NCI-H524 (cell line): ENCODE data around the gene FOLR2.
"Not testable (repeated sequence)": the region's sequence is repeated elsewhere in the genome, so short reads cannot be mapped to it uniquely, and the experiment has no call there.

Experiments
- DNase-seq, 2 experiments: peaks; one replicate each; lab custom pipeline; 2025; lab: John Stamatoyannopoulos, UW

The FOLR2 gene

GRCh38 chr11:72206794-72207193, 9.8 kb upstream of the FOLR2 start:
- not testable (repeated sequence) for DNase-seq

GRCh38 chr11:72208281-72208680, 8.3 kb upstream of the FOLR2 start:
- DNase-seq, result no peak

- DNase-seq, result no peak
Observed at GRCh38 chr11:72209101-72209500, 7.5 kb upstream of the FOLR2 start.

- DNase-seq, result no peak
Observed at GRCh38 chr11:72217841-72218240, 1.2 kb downstream of the FOLR2 start.

DNA sequence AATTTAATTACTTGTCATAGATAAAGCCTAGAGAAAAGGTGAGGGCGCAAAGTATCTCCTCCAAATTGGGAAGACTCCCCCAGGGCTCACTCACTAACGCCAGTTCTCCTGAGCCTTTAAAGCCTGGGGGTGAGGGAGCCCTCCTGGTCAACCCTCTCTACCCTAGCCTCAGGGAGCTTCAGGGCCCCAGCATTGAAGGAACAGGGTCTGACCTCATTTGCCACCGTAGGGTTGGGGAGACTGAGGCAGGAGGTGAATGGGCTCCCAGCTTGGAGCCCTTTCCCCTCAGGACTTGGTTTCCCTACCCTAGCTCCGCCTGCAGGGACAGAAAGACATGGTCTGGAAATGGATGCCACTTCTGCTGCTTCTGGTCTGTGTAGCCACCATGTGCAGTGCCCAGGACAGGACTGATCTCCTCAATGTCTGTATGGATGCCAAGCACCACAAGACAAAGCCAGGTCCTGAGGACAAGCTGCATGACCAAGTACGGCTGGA, 1.7 kb downstream of the FOLR2 start:
- no peak for DNase-seq

- DNase-seq, result no peak
Observed at GRCh38 chr11:72220696-72221363, 4.2 kb downstream of the FOLR2 start.

GRCh38 chr11:72221386-72222075, 4.9 kb downstream of the FOLR2 start:
- no peak for DNase-seq

- no peak for DNase-seq
Observed at GRCh38 chr11:72222106-72222891, 5.7 kb downstream of the FOLR2 start.

DNA sequence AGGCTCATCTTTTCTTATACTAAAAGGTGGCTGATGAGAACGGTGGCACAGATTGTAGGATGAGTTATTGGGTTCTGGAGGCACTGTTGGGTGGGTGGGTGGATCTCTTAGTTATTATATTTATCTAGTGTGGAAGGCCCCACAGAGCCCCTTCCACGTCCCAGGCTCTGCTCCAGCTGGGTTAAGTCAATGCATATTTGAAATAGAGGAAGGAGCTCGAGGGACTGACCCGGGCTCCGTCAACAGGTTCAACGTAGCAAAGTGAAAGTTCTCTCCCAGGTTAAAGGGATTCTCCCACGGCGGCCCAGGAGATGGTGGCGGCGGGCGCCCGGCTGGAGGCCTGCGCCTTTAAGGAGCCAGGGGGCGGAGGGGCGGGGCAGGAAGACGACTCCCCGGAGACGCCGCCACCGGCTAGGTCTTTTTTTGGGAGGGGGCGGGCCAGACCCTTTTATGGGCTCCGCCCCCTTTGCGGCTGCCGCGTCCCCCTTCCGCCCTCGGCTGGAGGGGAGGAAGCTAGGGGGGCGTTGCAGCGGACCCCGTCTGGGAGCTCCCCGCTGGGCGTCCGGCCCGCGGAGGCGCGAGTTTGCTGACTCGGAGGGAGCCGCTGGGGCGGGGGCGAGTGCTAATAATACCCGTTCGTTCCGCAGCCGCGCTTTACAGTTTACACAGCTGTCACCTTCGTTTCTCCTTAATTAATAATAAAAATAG, 6.5 kb downstream of the FOLR2 start:
- peak; percentile 77 to 88 for DNase-seq

DNA sequence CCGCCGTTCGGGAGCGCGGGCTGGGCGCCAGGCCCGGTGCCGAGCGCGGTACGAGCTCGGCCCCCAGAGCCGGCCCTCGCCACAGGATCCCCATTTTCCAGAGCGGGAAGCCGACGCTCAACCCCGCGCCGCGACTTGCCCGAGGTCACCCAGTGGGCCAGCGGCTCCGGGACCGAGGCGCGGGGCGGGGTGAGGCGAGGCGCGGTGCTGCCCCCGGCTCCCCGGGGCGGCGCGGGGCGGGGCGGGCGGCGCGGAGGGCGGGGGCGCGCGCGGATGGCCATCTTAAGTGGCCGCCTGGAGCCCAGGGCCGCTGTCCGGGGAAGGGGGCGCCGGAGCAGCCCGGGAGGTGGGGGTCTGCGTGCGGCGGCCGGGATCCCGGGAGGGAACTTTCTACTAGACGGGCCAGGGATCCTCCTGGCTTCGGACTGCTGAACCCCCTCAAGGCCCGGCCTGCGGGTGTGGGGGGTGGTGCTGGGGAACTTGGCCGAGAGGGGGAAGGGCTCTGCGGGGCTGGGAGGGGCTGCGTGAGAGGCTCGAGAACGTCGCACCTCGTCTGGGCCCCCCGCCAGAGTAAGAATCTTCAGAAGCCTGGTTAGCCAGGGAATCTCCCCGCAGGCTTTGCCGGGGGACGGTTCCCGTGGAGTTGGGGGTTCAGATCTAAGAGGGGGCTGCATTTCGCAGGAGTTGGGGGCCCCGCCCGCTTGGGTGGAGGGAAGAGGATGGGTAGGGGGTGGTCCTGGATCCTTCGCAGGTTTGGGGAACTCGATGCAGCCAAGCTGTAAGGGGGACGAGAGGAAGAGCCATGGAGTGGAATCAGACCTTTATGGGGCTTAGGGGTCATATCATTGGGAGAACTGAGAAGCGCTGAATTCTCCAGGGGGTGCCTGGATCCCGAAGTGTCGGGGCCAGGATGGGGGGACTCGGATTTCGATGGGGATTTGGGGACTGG, 7.3 kb downstream of the FOLR2 start:
- DNase-seq, result peak in 1 of 2 experiments; percentile 31

- peak in 1 of 2 experiments; percentile 24 for DNase-seq
Observed at GRCh38 chr11:72224564-72225410, 8.2 kb downstream of the FOLR2 start, which contains the start of gene INPPL1. Gene INPPL1, plus strand, starts transcription at chr11:72224767. Its CDS starts 218 bp downstream, at chr11:72224985.

- DNase-seq, result no peak
Observed at GRCh38 chr11:72225411-72225951, 8.9 kb downstream of the FOLR2 start.

DNA sequence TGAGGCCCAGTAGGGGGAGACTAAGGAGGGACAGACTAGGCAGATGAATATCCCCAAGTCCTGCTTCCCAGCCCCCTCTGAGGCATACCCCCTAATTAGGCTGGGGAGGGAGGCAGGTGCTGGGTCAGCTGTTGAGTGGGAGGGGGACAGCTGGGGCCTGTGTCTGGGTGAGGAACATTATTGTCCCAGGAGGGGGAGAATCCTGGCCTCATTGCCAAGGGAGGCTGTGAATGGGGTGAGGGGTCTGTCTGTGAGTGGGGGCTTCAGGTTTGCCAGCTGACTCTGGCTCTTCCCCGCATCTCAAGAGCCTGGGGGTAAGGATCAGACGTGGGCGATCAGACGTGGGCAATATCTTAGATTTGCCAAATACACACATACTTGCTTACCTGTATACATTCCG, 10.1 kb downstream of the FOLR2 start:
- DNase-seq, result no peak

DNA sequence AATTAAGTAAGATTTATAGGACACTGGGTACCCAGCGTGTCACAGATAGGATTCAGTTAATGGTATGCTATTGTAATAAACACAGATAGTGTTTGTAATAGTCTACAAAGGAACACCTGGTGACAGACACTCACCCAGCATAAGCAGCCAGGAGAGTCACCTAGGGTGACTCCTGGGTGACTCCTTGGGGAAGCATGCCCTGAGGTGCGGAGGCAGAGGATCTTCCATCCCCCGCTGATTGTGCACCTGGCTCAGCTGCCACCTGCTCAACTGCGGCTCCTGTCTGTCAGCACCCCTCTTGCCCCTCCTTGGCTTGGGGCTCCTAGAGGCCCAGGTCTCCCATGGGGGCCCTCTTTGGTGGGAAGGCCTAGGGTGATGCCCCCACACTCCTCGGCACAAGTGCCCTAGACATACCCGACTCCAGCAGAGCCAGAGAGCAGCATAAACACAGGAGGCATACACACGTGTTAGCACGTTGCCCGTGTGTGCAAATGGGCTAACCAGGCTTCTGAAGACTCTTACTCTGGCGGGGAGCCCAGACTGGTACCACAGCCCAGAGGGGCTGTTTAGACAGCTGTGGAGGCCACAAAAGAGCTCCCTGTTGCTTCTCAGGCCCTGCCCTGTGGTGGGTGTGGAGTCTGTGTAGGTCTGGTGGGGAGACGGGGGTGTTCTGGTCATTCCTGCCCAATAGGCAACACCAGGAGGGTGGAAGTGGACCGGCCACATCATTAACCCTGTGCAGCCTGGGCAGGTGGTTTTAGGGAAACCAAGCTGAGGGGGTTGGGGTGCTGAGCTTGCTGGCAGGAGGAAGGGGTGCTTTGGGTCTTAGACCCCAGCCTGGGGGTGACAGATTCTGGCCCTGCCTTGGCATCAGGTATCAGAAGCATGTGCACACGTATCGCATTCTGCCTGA, 11.0 kb downstream of the FOLR2 start:
- DNase-seq, result no peak

GRCh38 chr11:72228229-72228843, 11.7 kb downstream of the FOLR2 start:
- no peak for DNase-seq

DNA sequence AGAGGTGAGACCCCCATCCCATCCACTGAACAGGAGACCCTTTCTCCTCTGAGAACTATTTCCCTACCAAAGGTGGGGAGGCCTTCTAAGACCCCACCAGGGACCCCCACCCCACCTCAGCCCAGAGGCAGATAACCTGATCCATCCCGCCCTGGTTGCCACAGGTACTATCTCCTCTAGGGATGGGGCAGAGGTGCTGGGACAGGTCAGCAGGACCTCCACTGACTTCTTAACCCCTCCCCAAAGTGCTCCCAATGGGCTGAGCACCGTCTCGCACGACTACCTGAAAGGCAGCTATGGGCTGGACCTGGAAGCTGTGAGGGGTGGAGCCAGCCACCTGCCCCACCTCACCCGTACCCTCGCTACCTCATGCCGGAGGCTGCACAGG, 12.2 kb downstream of the FOLR2 start:
- no peak for DNase-seq

DNA sequence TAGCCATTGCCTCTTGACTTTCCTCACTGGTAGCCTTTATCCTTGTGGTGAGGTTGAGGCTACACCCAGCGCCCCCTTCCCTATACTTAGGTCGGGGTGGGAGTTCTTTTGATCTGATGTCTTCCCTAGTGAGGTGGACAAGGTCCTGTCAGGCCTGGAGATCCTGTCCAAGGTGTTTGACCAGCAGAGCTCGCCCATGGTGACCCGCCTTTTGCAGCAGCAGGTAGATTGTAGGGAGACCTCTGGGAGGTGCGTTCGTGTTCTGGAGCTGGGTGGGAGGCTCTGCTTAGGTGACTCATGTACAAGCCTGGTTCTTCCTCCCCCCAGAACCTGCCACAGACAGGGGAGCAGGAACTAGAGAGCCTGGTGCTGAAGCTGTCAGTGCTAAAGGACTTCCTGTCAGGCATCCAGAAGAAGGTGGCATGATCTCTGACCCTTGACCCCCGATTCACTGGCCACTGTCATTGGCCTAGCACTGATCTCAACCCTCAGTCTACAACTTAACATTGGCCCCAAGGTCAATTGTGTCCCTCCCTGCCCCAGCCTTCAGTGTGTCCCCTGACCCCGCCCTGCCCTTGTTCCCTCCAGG, 12.8 kb downstream of the FOLR2 start:
- no peak for DNase-seq
